IPS-15b (cell line): ENCODE results near the gene NUDT16L1.

Experiments used
- H3K27me3 ChIP-seq: one replicate; pipeline ENCODE4 v1.6.1; 2013; ENCODE audit warnings: low read length; ENCODE audit not compliant: control insufficient read depth, insufficient read depth
- H3K36me3 ChIP-seq: one replicate; pipeline ENCODE4 v1.6.1; 2013; ENCODE audit warnings: low read length; ENCODE audit not compliant: control insufficient read depth, insufficient read depth
- H3K4me1 ChIP-seq: one replicate; pipeline ENCODE4 v1.6.1; 2013; ENCODE audit warnings: mild to moderate bottlenecking, low read length; ENCODE audit not compliant: control insufficient read depth, insufficient read depth
- H3K4me3 ChIP-seq: one replicate; pipeline ENCODE4 v1.5.1; 2013; ENCODE audit warnings: low read depth, low read length
- H3K9ac ChIP-seq: one replicate; pipeline ENCODE4 v1.6.1; 2013; ENCODE audit warnings: low read depth, mild to moderate bottlenecking, low read length
- H3K9me3 ChIP-seq: one replicate; pipeline ENCODE4 v1.6.1; 2013; ENCODE audit warnings: mild to moderate bottlenecking, low read length; ENCODE audit not compliant: control insufficient read depth, insufficient read depth

NUDT16L1 gene

DNA sequence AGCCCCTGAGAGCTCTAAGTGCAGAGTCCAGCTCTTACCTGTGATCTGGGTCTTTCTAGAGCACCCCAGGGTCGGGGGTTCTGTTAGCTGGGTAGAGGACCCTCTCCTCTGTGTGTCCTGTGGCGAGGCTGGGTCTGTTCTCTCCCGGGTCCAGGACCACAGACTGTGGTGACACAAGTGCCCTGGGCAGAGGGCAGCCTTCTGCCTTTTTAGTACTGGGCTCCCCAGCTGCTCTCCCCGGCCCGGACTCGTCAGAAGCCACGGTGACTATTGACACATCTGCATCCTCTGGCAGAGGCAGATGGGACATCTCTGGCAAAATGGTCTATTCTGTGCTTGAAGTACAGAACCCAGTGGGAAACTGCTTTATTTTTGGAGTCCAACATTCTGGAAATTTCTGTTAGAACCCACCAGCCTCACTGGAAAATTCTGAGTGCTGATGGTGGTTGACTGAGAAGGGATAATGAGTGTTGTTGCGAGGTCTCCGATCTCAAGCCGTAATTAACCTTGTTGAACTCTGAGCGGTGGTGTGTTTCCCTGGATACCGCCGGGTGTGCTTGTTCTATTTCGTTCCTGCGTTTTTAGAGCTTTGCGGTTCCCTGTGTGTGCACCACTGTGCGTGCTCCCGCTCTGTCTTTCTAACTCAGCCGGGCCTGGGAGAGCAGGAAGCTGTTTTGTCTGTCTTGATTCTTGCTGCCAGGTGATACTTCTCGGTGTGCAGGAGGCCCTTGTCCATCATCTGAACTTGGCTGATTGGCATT is 26.0 kb upstream of the NUDT16L1 start:
- H3K4me3 ChIP-seq: no peak overlapping the region
- no peaks in the 10 kb centered on the region for H3K4me1 ChIP-seq
- H3K9me3 ChIP-seq: no peaks in the 10 kb centered on the region
- H3K9ac ChIP-seq: no peak overlapping the region
- H3K27me3 ChIP-seq: no peaks in the 10 kb centered on the region
- peaks cover 45% of the 10 kb centered on the region for H3K36me3 ChIP-seq

DNA sequence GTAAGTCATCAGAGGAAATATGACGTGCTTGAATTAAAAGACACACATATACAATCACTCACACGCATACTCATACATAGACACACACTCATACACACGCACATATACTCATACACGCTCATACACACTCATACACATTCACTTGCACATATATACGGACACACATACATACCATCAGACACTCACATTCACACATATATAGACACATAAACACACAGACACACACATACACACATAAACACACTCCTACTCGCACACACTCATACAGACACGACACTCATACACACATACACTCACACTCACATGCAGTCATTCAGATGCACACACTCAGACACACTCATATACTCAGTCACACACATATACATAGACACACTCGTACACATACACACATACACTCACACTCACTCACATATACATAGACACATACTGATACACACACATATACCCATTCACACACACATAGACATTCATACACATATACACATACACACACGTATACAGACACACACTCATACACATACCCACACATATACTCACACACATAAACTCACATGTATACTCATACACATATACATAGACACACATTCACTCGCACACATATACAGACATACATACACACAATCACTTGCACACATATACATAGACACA is 24.9 kb upstream of the NUDT16L1 start:
- H3K36me3 ChIP-seq: peaks cover 49% of the 10 kb centered on the region
- H3K9me3 ChIP-seq: no peaks in the 10 kb centered on the region
- H3K4me1 ChIP-seq: no peaks in the 10 kb centered on the region
- H3K4me3 ChIP-seq: no peak overlapping the region
- no peaks in the 10 kb centered on the region for H3K27me3 ChIP-seq
- no peak overlapping the region for H3K9ac ChIP-seq

DNA sequence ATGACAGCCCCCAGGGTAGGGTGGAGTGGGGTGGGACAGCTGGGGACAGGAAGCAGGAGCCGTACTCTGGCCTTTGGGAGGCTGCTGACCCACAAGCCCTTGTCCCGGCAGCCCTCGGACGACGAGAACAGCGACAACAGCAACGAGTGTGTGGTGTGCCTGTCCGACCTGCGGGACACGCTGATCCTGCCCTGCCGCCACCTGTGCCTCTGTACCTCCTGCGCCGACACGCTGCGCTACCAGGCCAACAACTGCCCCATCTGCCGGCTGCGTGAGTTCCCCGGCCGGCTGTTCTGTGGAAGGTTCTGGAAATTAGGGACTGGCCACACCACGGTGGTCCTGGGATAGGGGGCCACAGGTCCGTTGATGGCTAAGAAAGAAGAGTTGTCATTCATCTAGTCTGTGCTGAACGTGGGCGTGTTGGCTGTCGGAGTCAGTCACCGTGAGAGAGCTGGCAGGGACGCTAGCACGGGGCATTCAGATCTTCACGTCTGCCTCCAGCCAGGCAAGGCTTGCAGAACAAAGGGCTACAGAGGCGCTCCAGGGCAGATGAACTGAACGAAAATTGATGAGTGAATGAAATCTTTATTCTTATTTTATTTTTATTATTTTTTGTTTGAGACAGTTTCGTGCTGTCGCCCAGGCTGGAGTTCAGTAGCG is 19.8 kb upstream of the NUDT16L1 start:
- no peaks in the 10 kb centered on the region for H3K4me1 ChIP-seq
- no peaks in the 10 kb centered on the region for H3K27me3 ChIP-seq
- peaks cover 30% of the 10 kb centered on the region for H3K36me3 ChIP-seq
- H3K9ac ChIP-seq: no peak overlapping the region
- no peaks in the 10 kb centered on the region for H3K9me3 ChIP-seq
- H3K4me3 ChIP-seq: no peak overlapping the region

DNA sequence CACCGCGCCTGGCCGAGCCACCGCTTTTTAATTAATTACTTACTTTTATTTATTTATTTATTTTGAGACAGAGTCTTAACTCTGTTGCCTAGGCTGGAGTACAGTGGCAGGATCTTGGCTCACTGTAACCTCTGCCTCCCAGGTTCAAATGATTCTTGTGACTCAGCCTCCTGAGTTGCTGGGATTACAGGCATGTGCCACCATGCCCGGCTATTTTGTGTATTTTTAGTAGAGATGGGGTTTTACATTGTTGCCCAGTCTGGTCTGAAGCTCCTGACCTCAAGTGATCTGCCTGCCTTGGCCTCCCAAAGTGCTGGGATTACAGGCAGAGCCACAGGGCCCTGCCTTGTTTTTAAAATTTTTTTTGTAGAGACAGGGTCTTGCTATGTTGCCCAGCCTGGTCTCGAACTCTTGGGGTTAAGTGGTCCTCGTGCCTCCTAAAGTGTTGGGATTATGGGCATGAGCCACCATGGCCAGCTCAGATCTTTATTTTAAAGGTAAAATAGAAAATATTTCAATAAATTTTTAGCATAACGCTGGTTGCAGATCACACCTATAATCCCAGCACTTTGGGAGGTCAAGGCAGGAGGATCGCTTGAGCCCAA is 18.3 kb upstream of the NUDT16L1 start:
- H3K9me3 ChIP-seq: no peaks in the 10 kb centered on the region
- H3K4me1 ChIP-seq: no peaks in the 10 kb centered on the region
- peaks cover 32% of the 10 kb centered on the region for H3K36me3 ChIP-seq
- H3K4me3 ChIP-seq: no peak overlapping the region
- H3K9ac ChIP-seq: peak overlapping the region; percentile 2
- H3K27me3 ChIP-seq: no peaks in the 10 kb centered on the region

DNA sequence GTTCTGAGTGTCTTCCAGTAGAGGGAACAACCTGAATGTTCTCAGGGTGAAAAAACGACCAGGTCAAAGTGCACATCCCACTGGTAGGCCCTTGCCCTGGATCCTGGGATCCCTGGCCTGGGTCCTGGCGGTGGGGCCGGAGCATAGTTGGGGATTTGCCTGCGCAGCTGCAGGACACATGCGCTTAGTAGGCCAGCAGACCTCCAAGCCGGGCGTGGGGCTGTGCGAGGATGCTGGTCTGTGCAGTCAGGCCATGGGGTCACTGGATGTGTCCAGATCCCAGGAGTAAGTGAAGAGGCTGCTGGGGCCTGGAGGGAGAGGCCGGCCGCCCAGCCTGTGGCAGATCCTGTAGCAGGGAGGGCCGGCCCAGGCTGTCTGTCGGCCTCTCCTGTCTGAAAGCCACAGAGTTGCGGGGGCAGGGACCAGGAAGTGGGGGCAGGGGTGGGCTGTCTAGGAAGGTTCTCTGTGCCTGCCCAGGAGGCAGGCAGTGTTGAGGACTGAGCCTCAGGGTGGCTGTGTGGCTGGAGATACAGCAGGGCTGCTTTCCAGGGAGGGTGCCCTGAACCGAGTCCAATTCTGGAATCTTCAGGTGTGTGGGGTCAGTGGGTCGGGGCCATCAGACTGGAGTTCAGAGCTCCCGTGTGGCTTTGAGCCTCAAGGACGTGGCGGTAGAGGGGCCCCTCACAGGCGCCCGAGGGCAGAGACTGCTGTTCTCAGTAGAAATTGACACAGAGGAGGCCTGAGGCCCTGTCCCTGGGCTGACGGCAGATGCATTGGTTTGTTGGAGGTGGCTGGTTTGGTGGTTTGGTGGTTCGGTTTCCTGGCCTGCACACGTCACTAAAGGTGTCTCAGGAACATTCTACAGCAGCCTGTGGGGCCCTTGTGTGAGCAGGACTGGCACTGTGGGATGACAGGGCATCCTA is 17.2 kb upstream of the NUDT16L1 start:
- Histone ChIP-seq H3K4me1 (no peaks in the 10 kb centered on the region), H3K27me3 (no peaks in the 10 kb centered on the region), H3K9me3 (no peaks in the 10 kb centered on the region), H3K9ac (peak overlapping the region; percentile 2), H3K36me3 (peaks cover 35% of the 10 kb centered on the region), H3K4me3 (no peak overlapping the region)

DNA sequence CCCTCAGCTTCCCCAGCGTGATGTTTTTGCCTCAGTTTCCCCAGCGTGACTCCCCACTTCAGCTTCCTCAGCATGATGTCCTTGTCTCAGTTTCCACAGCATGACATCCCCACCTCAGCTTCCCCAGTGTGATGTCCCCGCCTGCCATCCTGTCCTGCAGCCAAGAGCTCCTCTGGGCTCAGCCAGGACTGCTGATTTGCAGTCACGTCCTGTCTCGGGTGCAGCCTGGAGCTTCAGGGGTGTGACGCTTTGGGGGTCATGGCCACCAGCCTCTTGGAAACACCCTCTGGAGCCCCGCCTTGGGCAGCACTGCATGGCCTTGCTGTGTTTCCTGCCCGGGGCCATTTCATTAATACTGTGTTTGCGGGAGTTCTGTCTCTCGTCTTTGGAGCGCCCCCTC is 16.5 kb upstream of the NUDT16L1 start:
- Histone ChIP-seq H3K9me3 (no peaks in the 10 kb centered on the region), H3K4me1 (no peaks in the 10 kb centered on the region), H3K36me3 (peaks cover 33% of the 10 kb centered on the region), H3K4me3 (no peak overlapping the region), H3K27me3 (no peaks in the 10 kb centered on the region), H3K9ac (no peak overlapping the region)

DNA sequence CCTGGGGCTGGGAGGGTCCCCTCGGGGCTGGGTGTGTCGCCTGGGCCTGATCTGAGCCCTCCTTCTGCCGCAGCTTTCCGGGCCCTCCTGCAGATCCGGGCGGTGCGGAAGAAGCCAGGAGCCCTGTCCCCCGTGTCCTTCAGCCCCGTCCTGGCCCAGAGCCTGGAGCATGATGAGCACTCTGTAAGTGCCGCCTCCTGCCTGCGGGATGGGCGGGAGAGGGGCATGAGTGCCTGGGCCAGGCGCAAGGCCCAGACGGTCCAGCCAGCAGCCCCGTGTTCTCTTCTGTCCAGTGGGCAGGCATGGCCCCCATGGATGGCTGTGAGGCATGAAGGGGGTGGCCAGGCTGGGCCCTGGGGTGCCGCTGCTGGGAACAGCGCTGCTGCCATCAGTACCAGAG is 16.0 kb upstream of the NUDT16L1 start:
- no peak overlapping the region for H3K4me3 ChIP-seq
- H3K9me3 ChIP-seq: no peaks in the 10 kb centered on the region
- no peaks in the 10 kb centered on the region for H3K4me1 ChIP-seq
- H3K27me3 ChIP-seq: no peaks in the 10 kb centered on the region
- peaks cover 33% of the 10 kb centered on the region for H3K36me3 ChIP-seq
- no peak overlapping the region for H3K9ac ChIP-seq

DNA sequence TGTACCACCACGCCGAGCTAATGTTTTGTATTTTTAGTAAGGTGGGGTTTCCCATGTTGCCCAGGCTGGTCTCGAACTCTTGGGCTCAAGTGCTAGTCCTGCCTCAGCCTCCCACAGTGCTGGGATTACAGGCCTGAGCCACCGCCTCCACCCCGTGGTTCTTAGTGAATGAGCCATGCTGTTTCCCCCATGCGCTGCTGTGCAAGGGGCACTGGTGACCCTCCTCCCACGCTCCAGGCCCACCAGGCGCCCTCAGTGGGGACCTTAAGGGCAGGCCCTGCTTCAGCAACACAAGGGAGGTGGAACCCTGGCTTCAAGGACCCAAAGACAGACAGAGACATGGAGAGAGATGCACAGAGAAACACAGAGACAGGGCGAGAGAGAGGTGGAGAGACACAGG is 15.4 kb upstream of the NUDT16L1 start:
- H3K9me3 ChIP-seq: no peaks in the 10 kb centered on the region
- H3K36me3 ChIP-seq: peaks cover 36% of the 10 kb centered on the region

DNA sequence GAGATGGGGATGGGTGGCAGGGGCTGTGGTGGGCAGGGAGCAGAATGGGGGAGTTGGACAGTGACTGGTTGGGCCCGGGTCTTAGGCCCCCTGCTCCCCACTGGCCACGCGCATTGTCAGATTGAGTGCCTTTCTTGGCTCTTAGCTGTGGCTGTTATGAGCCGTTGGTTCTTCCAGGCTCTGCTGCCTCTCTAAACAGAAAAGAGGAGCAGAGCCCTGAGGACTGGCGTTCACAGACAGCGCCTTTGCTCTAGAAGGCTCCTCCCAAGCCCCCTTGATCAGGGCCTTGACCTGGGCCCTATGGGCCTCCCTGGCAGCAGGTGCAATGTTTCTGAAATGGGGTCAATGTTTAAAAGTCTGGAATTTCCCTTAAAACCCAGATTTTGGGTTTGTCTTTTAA is 14.8 kb upstream of the NUDT16L1 start:
- Histone ChIP-seq H3K36me3 (peaks cover 36% of the 10 kb centered on the region), H3K9ac (no peak overlapping the region), H3K9me3 (no peaks in the 10 kb centered on the region), H3K4me3 (no peak overlapping the region), H3K4me1 (no peaks in the 10 kb centered on the region), H3K27me3 (no peaks in the 10 kb centered on the region)

More for the DNA sequence above, 15.4 kb upstream of the NUDT16L1 start:
- H3K9ac ChIP-seq: no peak overlapping the region
- H3K4me1 ChIP-seq: no peaks in the 10 kb centered on the region
- H3K27me3 ChIP-seq: no peaks in the 10 kb centered on the region
- no peak overlapping the region for H3K4me3 ChIP-seq

DNA sequence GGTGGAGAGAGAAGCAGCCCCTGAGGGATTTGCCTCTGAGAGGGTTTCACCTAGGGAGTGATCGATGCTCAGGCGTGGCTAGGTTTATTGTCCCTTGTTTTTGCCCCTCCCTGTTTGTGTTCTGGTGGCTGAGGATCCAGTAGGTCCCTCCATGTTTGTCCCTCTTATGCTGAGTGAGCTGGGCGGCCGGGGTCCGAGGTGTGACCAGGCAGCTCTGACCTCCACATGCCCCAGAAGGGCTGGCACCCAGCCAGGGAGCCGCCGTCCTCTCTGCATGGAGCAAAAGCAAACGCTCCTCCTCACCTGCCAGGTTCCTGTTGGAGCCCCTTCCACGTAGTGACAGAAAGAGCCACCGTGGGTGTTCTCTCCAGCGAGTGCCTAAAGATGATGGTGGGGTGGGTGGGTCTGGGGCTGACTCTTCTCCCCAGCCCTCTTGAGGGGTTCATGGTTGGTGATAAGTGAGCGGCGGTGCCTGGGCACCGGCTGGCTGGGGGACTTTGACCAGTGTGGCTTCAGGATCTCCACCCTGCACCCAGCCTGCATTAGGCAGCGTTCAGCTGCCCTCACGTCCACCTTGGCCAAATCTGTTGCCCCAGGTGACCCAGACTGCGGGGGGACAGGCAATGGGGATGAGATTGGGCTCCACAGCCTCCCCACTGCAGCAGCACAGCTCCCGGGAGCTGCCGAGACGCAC is 14.1 kb upstream of the NUDT16L1 start:
- Histone ChIP-seq H3K9me3 (no peaks in the 10 kb centered on the region), H3K4me1 (no peaks in the 10 kb centered on the region), H3K9ac (no peak overlapping the region), H3K4me3 (no peak overlapping the region), H3K36me3 (peaks cover 41% of the 10 kb centered on the region), H3K27me3 (no peaks in the 10 kb centered on the region)
